IPS-15b (cell line): ENCODE results near the gene PCDHGC4.
A peak's percentile ranks its signal among the peaks of the same experiment; 100 is the strongest.

ENCODE experiments used
- H3K27me3 ChIP-seq: one replicate; pipeline ENCODE4 v1.6.1; 2013; ENCODE audit warnings: low read length; ENCODE audit not compliant: control insufficient read depth, insufficient read depth
- H3K36me3 ChIP-seq: one replicate; pipeline ENCODE4 v1.6.1; 2013; ENCODE audit warnings: low read length; ENCODE audit not compliant: control insufficient read depth, insufficient read depth
- H3K4me1 ChIP-seq: one replicate; pipeline ENCODE4 v1.6.1; 2013; ENCODE audit warnings: mild to moderate bottlenecking, low read length; ENCODE audit not compliant: control insufficient read depth, insufficient read depth
- H3K4me3 ChIP-seq: one replicate; pipeline ENCODE4 v1.5.1; 2013; ENCODE audit warnings: low read depth, low read length
- H3K9ac ChIP-seq: one replicate; pipeline ENCODE4 v1.6.1; 2013; ENCODE audit warnings: low read depth, mild to moderate bottlenecking, low read length
- H3K9me3 ChIP-seq: one replicate; pipeline ENCODE4 v1.6.1; 2013; ENCODE audit warnings: mild to moderate bottlenecking, low read length; ENCODE audit not compliant: control insufficient read depth, insufficient read depth

PCDHGC4 gene

DNA sequence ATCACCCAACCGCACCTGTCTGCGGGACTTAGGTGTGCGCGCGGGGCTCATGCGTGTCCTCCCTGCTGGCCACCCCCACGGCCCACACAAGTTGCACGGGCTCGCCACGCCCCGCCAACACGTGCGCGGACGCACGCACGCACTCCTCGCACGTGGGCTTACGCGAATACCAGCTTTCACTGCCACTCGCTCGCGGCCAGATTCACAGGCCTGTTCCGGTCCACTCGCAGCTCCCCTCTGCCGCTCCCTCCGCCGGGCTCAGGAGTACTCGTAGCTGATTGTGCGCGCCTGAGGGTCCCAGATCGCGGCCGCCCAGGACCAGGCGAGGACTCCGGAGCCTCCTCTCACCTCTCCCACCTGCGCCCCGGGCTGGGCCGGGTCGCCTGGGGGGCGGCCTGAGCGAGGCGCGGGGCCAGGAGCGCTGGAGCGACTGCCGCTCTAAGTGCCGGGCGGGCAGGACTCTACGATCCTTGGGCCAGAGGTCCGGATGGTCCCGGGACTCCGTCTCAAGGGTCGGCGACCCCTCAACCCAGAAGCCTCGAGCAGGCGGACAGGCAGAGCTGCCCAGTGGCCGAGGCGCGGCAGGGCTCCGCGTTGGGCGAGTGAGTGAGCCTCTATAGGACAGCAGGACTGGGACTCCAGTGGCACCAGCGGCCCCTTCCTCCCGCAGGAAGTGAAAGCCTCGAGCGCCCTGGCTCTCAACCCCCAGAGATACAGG is 7.5 kb downstream of the PCDHGC4 start:
- Histone ChIP-seq H3K4me3 (peak overlapping the region; percentile 45), H3K36me3 (no peaks in the 10 kb centered on the region), H3K9ac (no peak overlapping the region), H3K27me3 (peaks cover 49% of the 10 kb centered on the region), H3K9me3 (no peaks in the 10 kb centered on the region), H3K4me1 (peaks cover 24% of the 10 kb centered on the region)

GRCh38 chr5:141493500-141494422 is 8.9 kb downstream of the PCDHGC4 start:
- H3K9ac ChIP-seq: no peak overlapping the region
- H3K36me3 ChIP-seq: no peaks in the 10 kb centered on the region
- peaks cover 19% of the 10 kb centered on the region for H3K4me1 ChIP-seq
- H3K4me3 ChIP-seq: peak overlapping the region; percentile 62
- H3K9me3 ChIP-seq: no peaks in the 10 kb centered on the region
- peaks cover 48% of the 10 kb centered on the region for H3K27me3 ChIP-seq

GRCh38 chr5:141494761-141495452 is 10.1 kb downstream of the PCDHGC4 start:
- Histone ChIP-seq H3K4me3 (peak overlapping the region; percentile 62), H3K27me3 (peaks cover 42% of the 10 kb centered on the region), H3K9ac (peak overlapping the region; percentile 24), H3K4me1 (peaks cover 19% of the 10 kb centered on the region), H3K36me3 (no peaks in the 10 kb centered on the region), H3K9me3 (no peaks in the 10 kb centered on the region)

DNA sequence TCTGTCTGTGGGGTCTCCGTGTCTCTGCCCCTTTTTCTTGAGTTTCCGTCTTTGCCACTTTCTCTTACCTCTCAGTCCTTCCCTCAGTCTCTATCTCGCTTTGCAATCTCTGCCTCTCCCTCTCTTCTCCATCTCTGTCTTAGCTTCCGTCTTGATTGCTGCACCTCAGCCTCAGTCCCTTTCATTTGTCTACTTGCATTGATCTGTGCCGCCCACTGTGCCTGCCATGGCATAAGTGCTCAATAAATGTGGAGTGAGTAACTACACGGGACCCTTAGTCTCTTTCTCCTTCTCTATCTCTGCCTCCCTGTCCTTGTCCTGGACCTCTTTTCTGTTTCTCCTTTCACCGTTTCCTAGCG is 10.6 kb downstream of the PCDHGC4 start:
- Histone ChIP-seq H3K27me3 (peaks cover 38% of the 10 kb centered on the region), H3K4me1 (peaks cover 19% of the 10 kb centered on the region), H3K36me3 (no peaks in the 10 kb centered on the region), H3K4me3 (peak overlapping the region; percentile 62), H3K9me3 (no peaks in the 10 kb centered on the region), H3K9ac (no peak overlapping the region)

GRCh38 chr5:141496038-141496437 is 11.2 kb downstream of the PCDHGC4 start:
- Histone ChIP-seq H3K9me3 (no peaks in the 10 kb centered on the region), H3K4me3 (peak overlapping the region; percentile 12), H3K36me3 (no peaks in the 10 kb centered on the region), H3K9ac (no peak overlapping the region), H3K4me1 (peaks cover 19% of the 10 kb centered on the region), H3K27me3 (peaks cover 32% of the 10 kb centered on the region)

GRCh38 chr5:141501761-141502160 is 16.9 kb downstream of the PCDHGC4 start:
- Histone ChIP-seq H3K9me3 (no peaks in the 10 kb centered on the region), H3K4me1 (peaks cover 2% of the 10 kb centered on the region), H3K27me3 (no peaks in the 10 kb centered on the region), H3K9ac (no peak overlapping the region), H3K36me3 (no peaks in the 10 kb centered on the region), H3K4me3 (no peak overlapping the region)

GRCh38 chr5:141503681-141504080 is 18.9 kb downstream of the PCDHGC4 start:
- peaks cover 17% of the 10 kb centered on the region for H3K4me1 ChIP-seq

GRCh38 chr5:141504216-141504615 is 19.4 kb downstream of the PCDHGC4 start:
- Histone ChIP-seq H3K9ac (no peak overlapping the region), H3K4me3 (no peak overlapping the region), H3K9me3 (no peaks in the 10 kb centered on the region), H3K36me3 (no peaks in the 10 kb centered on the region), H3K27me3 (no peaks in the 10 kb centered on the region), H3K4me1 (peaks cover 17% of the 10 kb centered on the region)

More at GRCh38 chr5:141503681-141504080, 18.9 kb downstream of the PCDHGC4 start:
- Histone ChIP-seq H3K27me3 (no peaks in the 10 kb centered on the region), H3K9me3 (no peaks in the 10 kb centered on the region), H3K9ac (no peak overlapping the region), H3K4me3 (no peak overlapping the region), H3K36me3 (no peaks in the 10 kb centered on the region)

GRCh38 chr5:141506381-141507155 is 21.7 kb downstream of the PCDHGC4 start:
- peaks cover 17% of the 10 kb centered on the region for H3K4me1 ChIP-seq
- H3K27me3 ChIP-seq: no peaks in the 10 kb centered on the region
- H3K9me3 ChIP-seq: no peaks in the 10 kb centered on the region
- no peak overlapping the region for H3K9ac ChIP-seq
- peaks cover 7% of the 10 kb centered on the region for H3K36me3 ChIP-seq
- no peak overlapping the region for H3K4me3 ChIP-seq

GRCh38 chr5:141507387-141508091 is 22.7 kb downstream of the PCDHGC4 start:
- Histone ChIP-seq H3K9me3 (no peaks in the 10 kb centered on the region), H3K4me3 (no peak overlapping the region), H3K36me3 (peaks cover 7% of the 10 kb centered on the region), H3K9ac (no peak overlapping the region), H3K4me1 (peaks cover 15% of the 10 kb centered on the region), H3K27me3 (no peaks in the 10 kb centered on the region)
